HepG2 (cell line): ENCODE results near the gene MYH9. TPM values are rescaled to one million over a fixed set of nuclear protein-coding genes. Genes with fewer than 3 reads are reported as not detected.

Experiments used
- CREM ChIP-seq, 2 experiments: sonication (generic) in 1 of 2; formaldehyde crosslinking in 1 of 2; IDR thresholded peaks; 2 replicates each; pipeline versions ENCODE4 v1.4.0 to v1.6.1; 2016 to 2020; ENCODE audit warnings: antibody characterized with exemption in 1 of 2, mild to moderate bottlenecking in 1 of 2, missing genetic modification reagents in 1 of 2
- DNMT3B ChIP-seq: conservative IDR thresholded peaks from 2 replicates; pipeline ENCODE4 v1.6.1; 2016; ENCODE audit warnings: missing biosample characterization, control low read depth
- HNF4A ChIP-seq: sonication (generic); formaldehyde crosslinking; IDR thresholded peaks from 2 replicates; pipeline ENCODE4 v1.4.0; 2020; ENCODE audit warnings: missing genetic modification reagents
- PCBP1 ChIP-seq: fragments of 200-400 bp; formaldehyde crosslinking; IDR thresholded peaks from 2 replicates; pipeline ENCODE4 v1.6.1; 2017; ENCODE audit warnings: mild to moderate bottlenecking, low read depth, low read length, borderline replicate concordance
- PHF8 ChIP-seq: sonication (generic); formaldehyde crosslinking; IDR thresholded peaks from 2 replicates; pipeline ENCODE4 v1.5.0; 2020; ENCODE audit warnings: missing genetic modification reagents
- SMARCE1 ChIP-seq: fragments of 450-650 bp; IDR thresholded peaks from 2 replicates; pipeline ENCODE4 v1.6.1; 2017; ENCODE audit warnings: borderline replicate concordance
- U2AF2 ChIP-seq: fragments of 200-400 bp; formaldehyde crosslinking; IDR thresholded peaks from 2 replicates; pipeline ENCODE4 v1.6.1; 2017; ENCODE audit warnings: low read depth, mild to moderate bottlenecking, low read length
- ZNF136 ChIP-seq: sonication (generic); formaldehyde crosslinking; IDR thresholded peaks from 2 replicates; pipeline ENCODE4 v1.8.1; 2022; ENCODE audit warnings: low read depth, mild to moderate bottlenecking, moderate library complexity, missing genetic modification reagents
- ZNF781 ChIP-seq: sonication (generic); formaldehyde crosslinking; IDR thresholded peaks from 2 replicates; pipeline ENCODE4 v1.5.1; 2020; ENCODE audit warnings: borderline replicate concordance, mild to moderate bottlenecking, missing genetic modification reagents; ENCODE audit errors: not compliant biosample characterization
- polyA plus RNA-seq, 8 experiments: library from polyadenylated mRNA; depleted of rRNA in 3 of 8; stranded (reverse) in 7 of 8; unstranded in 1 of 8; fragments of >200 nt; fragmentation: Illumina TruSeq in 4 of 8; extraction: Trizol in 4 of 8; gene quantifications; 2 replicates each; pipeline versions ENCODE4 v1.2.1 to v1.2.3, GENCODE V29; 2011 to 2016; ENCODE audit warnings: low read depth in 4 of 8, missing spikeins in 1 of 8, mixed read lengths in 1 of 8; ENCODE audit not compliant: insufficient read depth in 1 of 8
- total RNA-seq, 5 experiments: library from RNA; depleted of rRNA; stranded (reverse); fragments of >200 nt; fragmentation: Illumina TruSeq; extraction: Trizol; gene quantifications; 2 replicates each; pipeline ENCODE4 v1.2.3, GENCODE V29; 2016; ENCODE audit warnings: low read depth in 1 of 5
- TF ChIP-seq, protein P1 (sequence below), 2 experiments: sonication (generic) in 1 of 2; formaldehyde crosslinking in 1 of 2; IDR thresholded peaks; 2 replicates each; pipeline versions ENCODE4 v1.5.1 to v1.6.1; 2011 to 2020; ENCODE audit warnings: borderline replicate concordance in 1 of 2, low read depth in 1 of 2, low read length in 1 of 2, mild to moderate bottlenecking in 1 of 2, missing genetic modification reagents in 1 of 2, moderate library complexity in 1 of 2
- TF ChIP-seq, protein P2 (sequence below): sonication (generic); formaldehyde crosslinking; IDR thresholded peaks from 2 replicates; pipeline ENCODE4 v1.9.0; 2022; ENCODE audit warnings: low read depth, missing genetic modification reagents
- TF ChIP-seq, protein P3 (sequence below): sonication (generic); formaldehyde crosslinking; IDR thresholded peaks from 2 replicates; pipeline ENCODE4 v1.4.0; 2020; ENCODE audit warnings: mild to moderate bottlenecking, missing genetic modification reagents

The MYH9 gene
- total and polyA plus RNA-seq, 2 of the 13 experiments (the other 11 are each of a cell fraction or from before 2014, with no cell fraction given): 50.7 to 98.5 TPM

DNA sequence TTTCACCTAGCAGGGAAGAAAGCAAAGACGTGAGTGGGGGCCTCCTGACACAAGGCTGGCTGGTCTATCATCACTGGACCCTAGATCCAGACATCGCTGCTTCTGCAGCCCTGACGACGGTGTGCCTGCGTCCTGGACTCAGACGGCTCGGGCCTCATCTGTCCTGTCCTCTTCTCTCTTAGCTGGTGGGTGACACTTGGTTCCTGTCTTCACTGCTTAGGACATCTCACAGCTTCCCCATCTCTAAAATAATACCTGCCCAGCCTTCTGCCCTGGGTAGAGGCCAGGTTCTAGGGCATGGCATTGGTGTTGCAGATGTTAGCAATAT lies 93.5 kb downstream of the MYH9 start (continued):
- TF ChIP-seq DNMT3B (CRISPR knock-in tag) (no peak), PCBP1 (no peak), SMARCE1 (no peak), U2AF2 (no peak), HNF4A (CRISPR knock-in tag) (no peak), PHF8 (CRISPR knock-in tag) (no peak), ZNF136 (CRISPR knock-in tag) (no peak), CREM (IDR thresholded peaks at IDR 0.05) (no peak), CREM (CRISPR knock-in tag; IDR thresholded peaks at IDR 0.05) (no peak), ZNF781 (CRISPR knock-in tag) (no peak)
- TF ChIP-seq, protein P1, sequence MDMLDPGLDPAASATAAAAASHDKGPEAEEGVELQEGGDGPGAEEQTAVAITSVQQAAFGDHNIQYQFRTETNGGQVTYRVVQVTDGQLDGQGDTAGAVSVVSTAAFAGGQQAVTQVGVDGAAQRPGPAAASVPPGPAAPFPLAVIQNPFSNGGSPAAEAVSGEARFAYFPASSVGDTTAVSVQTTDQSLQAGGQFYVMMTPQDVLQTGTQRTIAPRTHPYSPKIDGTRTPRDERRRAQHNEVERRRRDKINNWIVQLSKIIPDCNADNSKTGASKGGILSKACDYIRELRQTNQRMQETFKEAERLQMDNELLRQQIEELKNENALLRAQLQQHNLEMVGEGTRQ (IDR thresholded peaks at IDR 0.05; ENCODE audit: low read depth, low read length): no peak
- TF ChIP-seq, protein P1 (CRISPR knock-in tag; IDR thresholded peaks at IDR 0.05; ENCODE audit: borderline replicate concordance): no peak
- TF ChIP-seq, protein P2, sequence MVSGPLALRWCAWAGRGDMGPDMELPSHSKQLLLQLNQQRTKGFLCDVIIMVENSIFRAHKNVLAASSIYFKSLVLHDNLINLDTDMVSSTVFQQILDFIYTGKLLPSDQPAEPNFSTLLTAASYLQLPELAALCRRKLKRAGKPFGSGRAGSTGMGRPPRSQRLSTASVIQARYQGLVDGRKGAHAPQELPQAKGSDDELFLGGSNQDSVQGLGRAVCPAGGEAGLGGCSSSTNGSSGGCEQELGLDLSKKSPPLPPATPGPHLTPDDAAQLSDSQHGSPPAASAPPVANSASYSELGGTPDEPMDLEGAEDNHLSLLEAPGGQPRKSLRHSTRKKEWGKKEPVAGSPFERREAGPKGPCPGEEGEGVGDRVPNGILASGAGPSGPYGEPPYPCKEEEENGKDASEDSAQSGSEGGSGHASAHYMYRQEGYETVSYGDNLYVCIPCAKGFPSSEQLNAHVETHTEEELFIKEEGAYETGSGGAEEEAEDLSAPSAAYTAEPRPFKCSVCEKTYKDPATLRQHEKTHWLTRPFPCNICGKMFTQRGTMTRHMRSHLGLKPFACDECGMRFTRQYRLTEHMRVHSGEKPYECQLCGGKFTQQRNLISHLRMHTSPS (CRISPR knock-in tag): no peak
- TF ChIP-seq, protein P3, sequence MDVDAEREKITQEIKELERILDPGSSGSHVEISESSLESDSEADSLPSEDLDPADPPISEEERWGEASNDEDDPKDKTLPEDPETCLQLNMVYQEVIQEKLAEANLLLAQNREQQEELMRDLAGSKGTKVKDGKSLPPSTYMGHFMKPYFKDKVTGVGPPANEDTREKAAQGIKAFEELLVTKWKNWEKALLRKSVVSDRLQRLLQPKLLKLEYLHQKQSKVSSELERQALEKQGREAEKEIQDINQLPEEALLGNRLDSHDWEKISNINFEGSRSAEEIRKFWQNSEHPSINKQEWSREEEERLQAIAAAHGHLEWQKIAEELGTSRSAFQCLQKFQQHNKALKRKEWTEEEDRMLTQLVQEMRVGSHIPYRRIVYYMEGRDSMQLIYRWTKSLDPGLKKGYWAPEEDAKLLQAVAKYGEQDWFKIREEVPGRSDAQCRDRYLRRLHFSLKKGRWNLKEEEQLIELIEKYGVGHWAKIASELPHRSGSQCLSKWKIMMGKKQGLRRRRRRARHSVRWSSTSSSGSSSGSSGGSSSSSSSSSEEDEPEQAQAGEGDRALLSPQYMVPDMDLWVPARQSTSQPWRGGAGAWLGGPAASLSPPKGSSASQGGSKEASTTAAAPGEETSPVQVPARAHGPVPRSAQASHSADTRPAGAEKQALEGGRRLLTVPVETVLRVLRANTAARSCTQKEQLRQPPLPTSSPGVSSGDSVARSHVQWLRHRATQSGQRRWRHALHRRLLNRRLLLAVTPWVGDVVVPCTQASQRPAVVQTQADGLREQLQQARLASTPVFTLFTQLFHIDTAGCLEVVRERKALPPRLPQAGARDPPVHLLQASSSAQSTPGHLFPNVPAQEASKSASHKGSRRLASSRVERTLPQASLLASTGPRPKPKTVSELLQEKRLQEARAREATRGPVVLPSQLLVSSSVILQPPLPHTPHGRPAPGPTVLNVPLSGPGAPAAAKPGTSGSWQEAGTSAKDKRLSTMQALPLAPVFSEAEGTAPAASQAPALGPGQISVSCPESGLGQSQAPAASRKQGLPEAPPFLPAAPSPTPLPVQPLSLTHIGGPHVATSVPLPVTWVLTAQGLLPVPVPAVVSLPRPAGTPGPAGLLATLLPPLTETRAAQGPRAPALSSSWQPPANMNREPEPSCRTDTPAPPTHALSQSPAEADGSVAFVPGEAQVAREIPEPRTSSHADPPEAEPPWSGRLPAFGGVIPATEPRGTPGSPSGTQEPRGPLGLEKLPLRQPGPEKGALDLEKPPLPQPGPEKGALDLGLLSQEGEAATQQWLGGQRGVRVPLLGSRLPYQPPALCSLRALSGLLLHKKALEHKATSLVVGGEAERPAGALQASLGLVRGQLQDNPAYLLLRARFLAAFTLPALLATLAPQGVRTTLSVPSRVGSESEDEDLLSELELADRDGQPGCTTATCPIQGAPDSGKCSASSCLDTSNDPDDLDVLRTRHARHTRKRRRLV (CRISPR knock-in tag): no peak
